GM23338 (cell line): ENCODE results near the gene PLXNB2. TPM values are rescaled to one million over a fixed set of nuclear protein-coding genes. Genes with fewer than 3 reads are reported as not detected.

ENCODE experiments used
- ATAC-seq: fragments of 200-7000 bp; cut with Tn5 transposase; 3 replicates; pipeline ENCODE4 v1.9.1; 2020
- DNase-seq: peaks from one replicate; pipeline ENCODE4 v3.0.0-alpha.2; 2015; ENCODE audit warnings: low spot score
- H2AFZ ChIP-seq: fragments of 200-600 bp; sonication (generic); 2 replicates; pipeline ENCODE4 v1.8.0; 2016; ENCODE audit warnings: antibody characterized with exemption, mild to moderate bottlenecking, moderate library complexity
- H3F3A ChIP-seq: fragments of 200-600 bp; sonication (generic); replicated peaks from 2 replicates; pipeline ENCODE4 v1.8.0; 2017; ENCODE audit warnings: antibody characterized with exemption, mixed run types, low read depth
- H3K27ac ChIP-seq: fragments of 200-600 bp; sonication (generic); 2 replicates; pipeline ENCODE4 v1.6.1; 2016; ENCODE audit warnings: low read depth
- H3K27me3 ChIP-seq: fragments of 200-600 bp; sonication (generic); 2 replicates; pipeline ENCODE4 v1.8.0; 2016; ENCODE audit warnings: mild to moderate bottlenecking, mixed run types, moderate library complexity; ENCODE audit not compliant: insufficient read depth
- H3K36me3 ChIP-seq: fragments of 200-600 bp; sonication (generic); 2 replicates; pipeline ENCODE4 v1.8.0; 2016; ENCODE audit warnings: mild to moderate bottlenecking; ENCODE audit not compliant: insufficient read depth
- H3K4me1 ChIP-seq: fragments of 200-600 bp; sonication (generic); 2 replicates; pipeline ENCODE4 v1.8.0; 2016; ENCODE audit warnings: mild to moderate bottlenecking, moderate library complexity; ENCODE audit not compliant: insufficient read depth
- H3K4me2 ChIP-seq: fragments of 200-600 bp; sonication (generic); 2 replicates; pipeline ENCODE4 v1.7.1; 2017; ENCODE audit warnings: mixed run types
- H3K4me3 ChIP-seq: fragments of 200-600 bp; sonication (generic); 2 replicates; pipeline ENCODE4 v1.6.1; 2016; ENCODE audit warnings: mixed run types
- H3K79me2 ChIP-seq: fragments of 200-600 bp; sonication (generic); replicated peaks from 2 replicates; pipeline ENCODE4 v1.8.0; 2017; ENCODE audit warnings: mild to moderate bottlenecking; ENCODE audit not compliant: insufficient read depth
- H3K9me2 ChIP-seq: fragments of 200-600 bp; sonication (generic); 2 replicates; pipeline ENCODE4 v1.8.0; 2017; ENCODE audit not compliant: insufficient read depth
- H4K20me1 ChIP-seq: fragments of 200-600 bp; sonication (generic); replicated peaks from 2 replicates; pipeline ENCODE4 v1.8.0; 2017; ENCODE audit warnings: mild to moderate bottlenecking; ENCODE audit not compliant: insufficient read depth
- H3K27ac Mint-ChIP-seq: 2 replicates; pipeline ENCODE4 v1.8.0; 2020; ENCODE audit warnings: inconsistent platforms, mild to moderate bottlenecking, moderate library complexity, mixed read lengths
- H3K27me3 Mint-ChIP-seq: 3 replicates; pipeline ENCODE4 v1.8.0; 2022; ENCODE audit warnings: low read depth, mild to moderate bottlenecking, moderate library complexity, mixed read lengths, inconsistent platforms; ENCODE audit not compliant: insufficient read depth, poor library complexity
- H3K36me3 Mint-ChIP-seq: 3 replicates; pipeline ENCODE4 v1.8.0; 2021; ENCODE audit warnings: low read depth, mild to moderate bottlenecking, inconsistent platforms, moderate library complexity, mixed read lengths
- H3K4me1 Mint-ChIP-seq: 3 replicates; pipeline ENCODE4 v1.8.0; 2020; ENCODE audit warnings: mild to moderate bottlenecking, inconsistent platforms, mixed read lengths
- H3K4me3 Mint-ChIP-seq: 3 replicates; pipeline ENCODE4 v1.8.0; 2021; ENCODE audit warnings: moderate library complexity, mild to moderate bottlenecking, inconsistent platforms, mixed read lengths
- H3K9me3 Mint-ChIP-seq: 3 replicates; pipeline ENCODE4 v1.8.0; 2020; ENCODE audit warnings: moderate library complexity, mild to moderate bottlenecking, inconsistent platforms, mixed read lengths
- CREB1 ChIP-seq: fragments of 250-450 bp; sonication (Bioruptor Pico); IDR thresholded peaks from 2 replicates; pipeline ENCODE4 v1.5.0; 2020; ENCODE audit warnings: low read depth, mild to moderate bottlenecking, moderate library complexity
- CTCF ChIP-seq, 2 experiments: fragments of 200-600 bp in 1 of 2; sonication (generic) in 1 of 2; conservative IDR thresholded peaks; 2 replicates each; pipeline versions ENCODE4 v1.5.1 to v1.6.1; 2016 to 2017; ENCODE audit warnings: antibody characterized with exemption in 2 of 2, low read depth in 2 of 2, mild to moderate bottlenecking in 2 of 2, moderate library complexity in 1 of 2
- ETS1 ChIP-seq: IDR thresholded peaks from 2 replicates; pipeline ENCODE4 v1.6.1; 2016; ENCODE audit warnings: antibody characterized with exemption
- EZH2 ChIP-seq: fragments of 200-600 bp; sonication (generic); IDR thresholded peaks from one replicate; pipeline ENCODE4 v1.8.0; 2017; ENCODE audit warnings: antibody characterized with exemption, mild to moderate bottlenecking, low read depth; ENCODE audit not compliant: unreplicated experiment
- EZH2phosphoT487 ChIP-seq: fragments of 200-600 bp; sonication (generic); IDR thresholded peaks from one replicate; pipeline ENCODE4 v1.8.1; 2018; ENCODE audit warnings: antibody characterized with exemption; ENCODE audit not compliant: unreplicated experiment
- JUNB ChIP-seq: IDR thresholded peaks from one replicate; pipeline ENCODE4 v1.6.1; 2016; ENCODE audit warnings: antibody characterized with exemption; ENCODE audit not compliant: unreplicated experiment
- POLR2AphosphoS5 ChIP-seq: IDR thresholded peaks from 2 replicates; pipeline ENCODE4 v1.6.1; 2016; ENCODE audit warnings: antibody characterized with exemption, low read depth
- REST ChIP-seq: IDR thresholded peaks from one replicate; pipeline ENCODE4 v1.6.1; 2018; ENCODE audit warnings: antibody characterized with exemption; ENCODE audit not compliant: unreplicated experiment
- STAT1 ChIP-seq: IDR thresholded peaks from one replicate; pipeline ENCODE4 v1.6.1; 2016; ENCODE audit warnings: antibody characterized with exemption; ENCODE audit not compliant: unreplicated experiment
- ZNF331 ChIP-seq: fragments of 250-450 bp; sonication (Bioruptor Pico); IDR thresholded peaks from 2 replicates; pipeline ENCODE4 v1.5.0; 2020; ENCODE audit warnings: low read depth, mild to moderate bottlenecking, moderate library complexity
- ZNF462 ChIP-seq: fragments of 250-450 bp; sonication (Bioruptor Pico); IDR thresholded peaks from 2 replicates; pipeline ENCODE4 v1.5.0; 2020; ENCODE audit warnings: mild to moderate bottlenecking, moderate library complexity
- polyA plus RNA-seq: library from polyadenylated mRNA; unstranded; fragments of >200 nt; fragmentation: Nextera tagmentation; extraction: Ambion mirVana; gene quantifications from 2 replicates; pipeline ENCODE4 v1.2.1, GENCODE V29; 2016
- total RNA-seq: library from RNA; depleted of rRNA; stranded (reverse); fragments of >200 nt; shearing (Covaris generic); gene quantifications from 2 replicates; pipeline ENCODE4 v1.2.3, GENCODE V29; 2014

Gene PLXNB2
- total and polyA plus RNA-seq, 2 experiments from 2014 or later = 29.1 to 66.3 TPM

GRCh38 chr22:50275181-50276055 is 32.0 kb downstream of the PLXNB2 start:
- no peaks in the 10 kb centered on the region for H3K4me1 ChIP-seq
- no peak overlapping the region for H2AFZ ChIP-seq
- 0 out of 2 replicates have a peak, but pooled peaks cover 8% of the 10 kb centered on the region for H3K36me3 ChIP-seq
- ATAC-seq = no peak
- H3K36me3 Mint-ChIP-seq = peaks cover 56% of the 10 kb centered on the region
- peaks cover 2% of the 10 kb centered on the region; the same call in 1 of the 3 replicates for H3K4me1 Mint-ChIP-seq
- no peaks in the 10 kb centered on the region for H3K9me2 ChIP-seq
- H3K27ac ChIP-seq = no peak overlapping the region
- peaks cover 8% of the 10 kb centered on the region; the same call in 1 of the 2 replicates for H3F3A ChIP-seq
- DNase-seq = no peak
- H3K27me3 ChIP-seq = peaks cover 17% of the 10 kb centered on the region
- no peak overlapping the region for H3K4me2 ChIP-seq
- no peak overlapping the region for H3K4me3 Mint-ChIP-seq
- H4K20me1 ChIP-seq = no peaks in the 10 kb centered on the region
- no peak overlapping the region for H3K27ac Mint-ChIP-seq
- H3K9me3 Mint-ChIP-seq = peaks cover 18% of the 10 kb centered on the region
- no peak overlapping the region for H3K4me3 ChIP-seq
- TF ChIP-seq CTCF (conservative IDR thresholded peaks at IDR 0.05; ENCODE audit: low read depth in 2 of 2) (no peak), EZH2 (no peak), ZNF462 (CRISPR knock-in tag) (no peak), REST (no peak), CREB1 (CRISPR knock-in tag) (no peak), POLR2AphosphoS5 (no peak), STAT1 (no peak), JUNB (no peak), EZH2phosphoT487 (no peak), ETS1 (no peak), ZNF331 (CRISPR knock-in tag) (no peak)
- no peaks in the 10 kb centered on the region for H3K79me2 ChIP-seq
- peaks cover 19% of the 10 kb centered on the region for H3K27me3 Mint-ChIP-seq
